BLaER1 treated with 17β-estradiol and CSF1 and Interleukin-3, amounts not matched to agents 10 nM and 100 nM (cell line): Measurements from ENCODE around the gene FGF21.
A peak's percentile ranks its signal among the peaks of the same experiment; 100 is the strongest.

Experiments
- H3K27ac ChIP-seq, 11 experiments: shearing (Covaris generic); formaldehyde crosslinking; 2 replicates each; pipeline ENCODE4 v1.8.1; 2022
- H3K27me3 ChIP-seq, 11 experiments: shearing (Covaris generic); formaldehyde crosslinking; 2 replicates each; pipeline ENCODE4 v1.8.1; 2022
- H3K36me3 ChIP-seq, 11 experiments: shearing (Covaris generic); formaldehyde crosslinking; 2 replicates each; pipeline ENCODE4 v1.8.1; 2022
- H3K4me1 ChIP-seq, 10 experiments: shearing (Covaris generic); formaldehyde crosslinking; 2 replicates each; pipeline ENCODE4 v1.8.1; 2022
- H3K4me2 ChIP-seq, 11 experiments: shearing (Covaris generic); formaldehyde crosslinking; 2 replicates each; pipeline ENCODE4 v1.8.1; 2022
- H3K4me3 ChIP-seq, 10 experiments: shearing (Covaris generic); formaldehyde crosslinking; 2 replicates each; pipeline ENCODE4 v1.8.1; 2022
- H3K9ac ChIP-seq, 11 experiments: shearing (Covaris generic); formaldehyde crosslinking; 2 replicates each; pipeline ENCODE4 v1.8.1; 2022
- H3K9me3 ChIP-seq, 11 experiments: shearing (Covaris generic); formaldehyde crosslinking; replicated peaks in 1 of 11; 2 replicates each; pipeline ENCODE4 v1.8.1; 2022
- H4K20me1 ChIP-seq, 11 experiments: shearing (Covaris generic); formaldehyde crosslinking; 2 replicates each; pipeline ENCODE4 v1.8.1; 2022
- Cebpa-rat ChIP-seq, 11 experiments: shearing (Covaris generic); IDR thresholded peaks; 2 replicates each; pipeline ENCODE4 v1.8.1; 2022

FGF21 gene

DNA sequence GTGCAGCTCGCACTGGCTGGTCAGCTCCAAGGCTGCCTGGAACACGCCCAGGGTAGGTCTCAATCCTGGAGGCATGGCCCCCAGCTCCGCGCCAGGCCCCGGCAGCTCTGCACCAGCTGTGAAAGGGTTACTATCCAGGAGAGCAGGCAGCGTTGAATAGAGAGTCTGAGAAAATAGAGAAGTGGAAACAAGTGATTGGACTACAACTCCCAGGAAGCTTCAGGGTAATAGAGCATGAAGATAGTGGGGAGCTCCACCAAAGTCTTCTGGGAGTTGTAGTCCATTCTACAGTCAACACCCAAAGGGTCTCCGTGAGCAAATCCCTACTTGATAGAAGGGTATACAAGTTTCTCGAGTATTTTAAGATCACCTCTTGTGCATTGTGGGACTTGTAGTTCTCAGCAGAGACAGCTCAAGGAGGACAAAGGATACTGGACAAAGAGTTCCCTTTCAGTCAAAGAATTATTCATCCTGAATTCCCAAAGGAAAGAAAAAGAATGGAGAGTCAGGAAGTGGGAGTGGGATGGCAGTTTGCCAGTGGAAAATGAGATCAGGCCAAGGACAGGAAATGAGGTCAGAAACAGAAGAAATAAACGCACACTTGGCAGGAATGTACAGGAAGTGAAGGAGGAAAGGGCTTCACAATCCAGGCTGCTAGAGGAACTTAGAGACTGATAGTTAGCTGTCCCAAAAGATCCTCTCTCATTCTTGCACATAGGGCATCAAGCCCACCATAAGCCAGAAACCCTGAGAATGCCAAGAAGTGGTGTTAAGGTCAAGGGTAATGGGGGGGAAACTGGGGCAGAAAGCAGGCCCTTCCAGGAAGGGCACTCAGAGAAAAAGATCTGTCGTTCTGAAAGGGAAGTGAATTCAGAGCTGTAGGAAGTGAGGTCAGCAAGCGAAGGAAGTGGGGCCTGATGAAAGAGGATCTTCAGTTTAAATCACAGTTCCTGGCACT, 30.2 kb upstream of the FGF21 start:
- Histone ChIP-seq H3K4me2 (peak overlapping the region; percentile 49 to 86 (median 66)), H3K9me3 (peaks cover 31 to 46% (median 41%) of the 10 kb centered on the region in 11 experiments), H3K9ac (peak overlapping the region; percentile 60 to 76 (median 71); a peak in 21 of 22 replicates), H4K20me1 (no peaks in the 10 kb centered on the region), H3K27me3 (no peaks in the 10 kb centered on the region), H3K4me3 (peak overlapping the region in 6 of 10 experiments; percentile 2 to 44 (median 30); a peak in 4 of 20 replicates), H3K4me1 (peaks cover 30 to 48% (median 44%) of the 10 kb centered on the region in 10 experiments), H3K36me3 (peaks cover 0 to 80% (median 68%) of the 10 kb centered on the region in 11 experiments; a peak in 20 of 22 replicates), H3K27ac (peak overlapping the region; percentile 80 to 93 (median 87))
- no peak for TF ChIP-seq Cebpa-rat (IDR thresholded peaks at IDR 0.05)

DNA sequence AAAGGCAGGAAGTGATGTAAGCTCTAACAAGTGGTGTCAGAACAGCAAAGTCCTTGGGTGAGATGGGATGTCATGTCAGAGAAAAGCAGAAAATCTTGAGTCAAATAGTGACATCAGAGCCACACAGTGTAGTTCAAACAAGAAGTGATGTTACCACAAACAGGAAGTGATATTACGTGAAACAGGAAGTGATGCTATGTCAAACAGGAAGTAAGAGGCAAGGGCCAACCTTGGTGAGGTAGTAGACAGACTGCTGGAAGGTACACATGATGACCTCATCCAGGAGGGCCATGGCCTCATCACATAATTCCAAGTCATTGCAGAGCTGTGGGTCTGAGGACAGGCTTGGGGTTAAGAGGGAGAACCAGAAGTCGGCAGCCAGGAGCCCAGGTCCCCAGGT, 28.8 kb upstream of the FGF21 start:
- Histone ChIP-seq H3K27ac (peak overlapping the region; percentile 80 to 93 (median 87); a peak in 21 of 22 replicates), H4K20me1 (no peaks in the 10 kb centered on the region), H3K9ac (peak overlapping the region in 2 of 11 experiments; percentile 71 to 72; a peak in 2 of 22 replicates), H3K4me2 (peak overlapping the region; percentile 49 to 86 (median 66); a peak in 19 of 22 replicates), H3K4me1 (peaks cover 26 to 38% (median 35%) of the 10 kb centered on the region in 10 experiments), H3K36me3 (peaks cover 4 to 91% (median 82%) of the 10 kb centered on the region in 11 experiments; a peak in 21 of 22 replicates), H3K9me3 (peaks cover 31 to 61% (median 55%) of the 10 kb centered on the region in 11 experiments), H3K4me3 (peak overlapping the region in 5 of 10 experiments; percentile 13 to 50 (median 35); a peak in 8 of 20 replicates), H3K27me3 (no peaks in the 10 kb centered on the region)
- no peak for TF ChIP-seq Cebpa-rat (IDR thresholded peaks at IDR 0.05)

DNA sequence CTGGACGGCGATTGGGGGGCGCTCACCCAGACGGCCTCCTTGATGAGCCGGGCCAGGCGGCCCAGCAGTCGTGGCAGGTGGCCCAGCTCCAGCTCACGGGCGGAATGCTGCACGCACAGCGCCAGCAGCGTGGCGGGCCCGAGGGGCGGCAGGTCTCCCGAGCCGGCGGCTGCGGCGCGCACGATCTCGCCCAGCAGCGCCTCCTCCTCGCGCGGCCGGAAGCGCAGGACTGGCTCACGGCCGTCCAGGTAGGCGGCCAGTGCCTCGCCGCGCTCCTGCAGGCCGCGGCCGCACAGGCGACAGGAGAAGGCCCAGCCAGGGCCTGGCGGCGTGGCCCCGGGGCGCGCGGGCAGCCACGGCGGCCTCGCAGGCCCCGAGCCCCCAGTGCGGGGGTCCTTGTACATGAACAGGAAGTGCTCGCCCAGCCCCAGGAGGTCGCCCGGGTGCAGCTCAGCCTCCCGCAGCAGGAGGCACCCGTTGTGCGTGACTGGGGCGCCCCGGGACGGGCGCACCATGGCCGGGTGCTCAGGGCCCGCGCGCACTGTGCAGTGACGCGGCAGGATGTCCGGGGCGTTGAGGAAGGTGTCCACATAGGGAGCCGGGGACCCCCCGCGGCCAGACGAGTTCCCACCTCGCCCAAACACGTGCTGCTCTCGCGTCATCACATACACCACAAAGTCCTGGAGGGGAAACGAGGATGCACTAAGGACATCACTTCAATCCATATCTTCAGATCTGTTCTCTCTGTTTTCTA, 26.2 kb upstream of the FGF21 start:
- Histone ChIP-seq H3K4me2 (no peak overlapping the region), H3K9me3 (peaks cover 31 to 64% (median 57%) of the 10 kb centered on the region in 11 experiments), H3K9ac (no peak overlapping the region), H3K4me1 (peaks cover 26 to 34% (median 30%) of the 10 kb centered on the region in 10 experiments), H3K4me3 (no peak overlapping the region; a peak in 1 of 20 replicates), H3K27me3 (no peaks in the 10 kb centered on the region), H3K27ac (no peak overlapping the region), H4K20me1 (no peaks in the 10 kb centered on the region), H3K36me3 (peaks cover 5 to 91% (median 86%) of the 10 kb centered on the region in 11 experiments; a peak in 21 of 22 replicates)
- TF ChIP-seq Cebpa-rat (IDR thresholded peaks at IDR 0.05) = no peak

DNA sequence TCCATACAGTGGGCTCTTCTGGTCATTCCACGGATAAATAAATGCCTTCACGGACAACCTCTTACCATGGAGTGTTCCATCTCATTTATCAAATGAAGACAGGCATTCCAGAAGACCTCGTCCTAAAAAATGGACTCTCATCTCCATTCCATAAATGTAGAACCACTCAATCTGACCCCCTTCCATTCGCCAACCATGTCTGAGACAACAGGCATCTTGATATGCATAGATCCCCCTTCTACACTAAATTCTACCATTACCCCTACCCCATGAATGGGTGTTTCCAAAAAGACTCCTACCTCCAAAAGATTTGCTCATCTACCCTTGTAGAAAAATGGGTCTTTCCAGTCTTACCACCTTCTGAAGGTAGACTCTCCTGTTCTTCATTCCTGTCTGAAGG, 23.9 kb upstream of the FGF21 start:
- Histone ChIP-seq H3K4me1 (peaks cover 6 to 10% (median 8%) of the 10 kb centered on the region in 10 experiments), H3K4me3 (no peak overlapping the region), H3K27ac (no peak overlapping the region), H3K27me3 (no peaks in the 10 kb centered on the region), H4K20me1 (peaks cover 0 to 3% (median under 1%) of the 10 kb centered on the region in 11 experiments; a peak in 7 of 22 replicates), H3K36me3 (peaks cover 5 to 98% (median 89%) of the 10 kb centered on the region in 11 experiments), H3K4me2 (no peak overlapping the region), H3K9ac (no peak overlapping the region), H3K9me3 (peaks cover 17 to 54% (median 50%) of the 10 kb centered on the region in 11 experiments)
- no peak for TF ChIP-seq Cebpa-rat (IDR thresholded peaks at IDR 0.05)

DNA sequence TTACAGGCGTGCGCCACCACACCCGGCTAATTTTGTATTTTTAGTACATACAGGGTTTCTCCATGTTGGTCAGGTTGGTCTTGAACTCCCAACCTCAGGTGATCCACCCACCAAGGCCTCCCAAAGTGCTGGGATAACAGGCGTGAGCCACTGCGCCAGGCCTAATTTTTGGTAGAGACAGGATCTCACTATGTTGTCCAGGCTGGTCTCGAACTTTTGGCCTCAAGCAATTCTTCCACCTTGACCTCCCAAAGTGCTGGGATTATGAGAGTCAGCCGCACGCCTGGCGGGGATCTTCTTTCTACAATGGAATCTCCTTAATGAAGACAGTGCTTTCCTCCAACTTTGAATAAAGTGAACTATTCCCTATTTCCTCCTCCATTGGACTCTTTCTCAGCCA, 20.7 kb upstream of the FGF21 start:
- no peak for TF ChIP-seq Cebpa-rat (IDR thresholded peaks at IDR 0.05)
- no peak overlapping the region for H3K27ac ChIP-seq
- H3K4me3 ChIP-seq = no peak overlapping the region
- H3K36me3 ChIP-seq = peaks cover 5 to 85% (median 58%) of the 10 kb centered on the region in 11 experiments
- H3K4me2 ChIP-seq = no peak overlapping the region
- no peaks in the 10 kb centered on the region for H3K27me3 ChIP-seq
- H3K4me1 ChIP-seq = peaks cover 8 to 20% (median 13%) of the 10 kb centered on the region in 10 experiments; a peak in 18 of 20 replicates
- peaks cover 0 to 22% (median 6%) of the 10 kb centered on the region in 11 experiments; a peak in 8 of 22 replicates for H4K20me1 ChIP-seq
- H3K9ac ChIP-seq = no peak overlapping the region
- H3K9me3 ChIP-seq = peaks cover 0 to 23% (median 18%) of the 10 kb centered on the region in 11 experiments; a peak in 19 of 22 replicates

DNA sequence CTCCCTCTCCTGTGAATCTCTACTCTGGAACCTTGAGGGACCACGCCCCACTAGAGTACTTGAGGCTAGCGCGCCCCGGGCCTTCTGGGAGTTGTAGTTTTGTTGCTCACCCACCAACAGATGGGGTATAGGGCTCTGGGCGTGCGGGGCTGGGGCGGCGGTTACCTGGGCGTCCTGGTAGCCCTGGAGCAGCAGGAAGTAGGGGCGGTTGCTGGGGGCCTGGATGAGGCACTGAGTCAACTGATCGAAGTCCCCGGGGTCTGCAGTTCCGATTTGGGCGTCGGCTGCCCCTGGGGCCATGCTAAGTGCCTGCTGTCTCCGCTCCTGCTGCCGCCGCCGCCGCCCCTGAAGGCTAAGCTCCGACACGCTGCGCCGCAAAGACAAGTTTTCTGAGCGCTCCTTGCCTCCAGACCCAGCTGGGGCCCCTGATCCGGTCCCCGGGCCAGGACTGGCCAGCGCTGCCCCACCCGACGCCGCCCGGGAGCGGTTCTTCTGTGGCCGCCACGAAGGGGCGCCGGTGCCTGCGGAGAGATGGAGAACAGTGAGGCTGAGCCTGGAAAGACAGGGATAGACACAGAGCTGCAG, 20.2 kb upstream of the FGF21 start:
- Histone ChIP-seq H3K4me2 (no peak overlapping the region), H3K4me1 (peaks cover 12 to 25% (median 18%) of the 10 kb centered on the region in 10 experiments), H3K27ac (no peak overlapping the region), H3K27me3 (no peaks in the 10 kb centered on the region), H3K9ac (no peak overlapping the region), H3K36me3 (peaks cover 5 to 80% (median 53%) of the 10 kb centered on the region in 11 experiments), H3K9me3 (peaks cover 0 to 18% (median 14%) of the 10 kb centered on the region in 11 experiments; a peak in 19 of 22 replicates), H3K4me3 (no peak overlapping the region), H4K20me1 (peaks cover 0 to 22% (median 6%) of the 10 kb centered on the region in 11 experiments; a peak in 8 of 22 replicates)
- TF ChIP-seq Cebpa-rat (IDR thresholded peaks at IDR 0.05) = no peak

DNA sequence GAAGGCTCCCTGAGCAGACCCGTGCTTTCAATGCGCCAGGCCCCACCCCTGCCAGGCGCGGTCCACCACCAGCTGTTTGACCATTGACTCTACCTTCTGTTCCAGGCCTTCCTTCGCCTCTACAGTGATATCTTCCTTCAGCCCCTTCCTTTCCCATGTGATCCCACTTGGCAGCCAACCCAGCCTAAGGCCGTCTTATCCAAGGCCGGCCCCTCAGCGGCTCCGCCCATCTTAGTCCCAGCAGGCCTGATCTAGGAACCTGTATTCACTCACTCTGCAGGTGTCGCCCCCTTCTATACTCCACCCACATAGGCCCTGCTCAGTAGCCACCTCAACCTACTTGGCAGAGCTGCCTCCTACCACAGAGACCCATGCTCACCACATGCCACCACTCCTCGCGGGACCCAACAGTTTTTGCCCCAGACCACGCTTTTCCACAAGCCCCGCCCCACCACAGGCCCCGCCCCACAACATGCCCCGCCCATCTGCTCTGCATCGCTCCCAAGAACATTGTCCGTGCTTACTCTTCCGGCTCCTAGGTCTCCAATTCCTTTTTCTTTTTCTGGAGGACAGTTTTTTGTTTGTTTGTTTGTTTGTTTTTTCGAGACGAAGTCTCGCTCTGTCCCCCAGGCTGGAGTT, 17.8 kb upstream of the FGF21 start:
- H3K27me3 ChIP-seq = no peaks in the 10 kb centered on the region
- H3K9ac ChIP-seq = no peak overlapping the region
- H3K4me2 ChIP-seq = peak overlapping the region in 7 of 11 experiments; percentile 68 to 86 (median 78); a peak in 10 of 22 replicates
- TF ChIP-seq Cebpa-rat (IDR thresholded peaks at IDR 0.05) = no peak
- H3K4me3 ChIP-seq = no peak overlapping the region
- H3K36me3 ChIP-seq = peaks cover 0 to 57% (median 31%) of the 10 kb centered on the region in 11 experiments; a peak in 21 of 22 replicates
- no peaks in the 10 kb centered on the region for H3K9me3 ChIP-seq
- H3K4me1 ChIP-seq = peaks cover 34 to 48% (median 42%) of the 10 kb centered on the region in 10 experiments
- no peak overlapping the region for H3K27ac ChIP-seq
- H4K20me1 ChIP-seq = peaks cover 0 to 22% (median 6%) of the 10 kb centered on the region in 11 experiments; a peak in 8 of 22 replicates
